Prostate gland (tissue), 2 donors: ENCODE data around the gene AGXT2. TPM values are rescaled to one million over a fixed set of nuclear protein-coding genes. Genes with fewer than 3 reads are reported as not detected.

ENCODE experiments used
- DNase-seq: peaks from one replicate; pipeline ENCODE4 v3.0.0-alpha.2; 2019; ENCODE audit warnings: low spot score
- H3K27ac ChIP-seq, 2 donors: fragments of 200-600 bp; sonication (generic); 2 replicates each; pipeline ENCODE4 v1.5.1; 2017 to 2019
- H3K27me3 ChIP-seq: fragments of 200-600 bp; sonication (generic); replicated peaks from 2 replicates; pipeline ENCODE4 v1.5.1; 2019; ENCODE audit not compliant: insufficient read depth
- H3K36me3 ChIP-seq, 2 donors: fragments of 200-600 bp; sonication (generic); 1 replicate in 1 of 2; 2 replicates in 1 of 2; pipeline versions ENCODE4 v1.5.1 to v1.8.1; 2017 to 2019
- H3K4me1 ChIP-seq: fragments of 200-600 bp; sonication (generic); replicated peaks from 2 replicates; pipeline ENCODE4 v1.5.1; 2019
- H3K4me3 ChIP-seq, 2 donors: fragments of 200-600 bp; sonication (generic); 2 replicates each; pipeline ENCODE4 v1.5.1; 2017 to 2019
- H3K9me3 ChIP-seq: fragments of 200-600 bp; sonication (generic); 2 replicates; pipeline ENCODE4 v1.5.1; 2017
- CTCF ChIP-seq, 4 experiments: fragments of 200-600 bp in 2 of 4; fragments of 450-650 bp in 2 of 4; sonication (generic) in 2 of 4; IDR thresholded peaks; 1 replicate in 3 of 4; 2 replicates in 1 of 4; pipeline ENCODE4 v1.5.1; 2016 to 2019; ENCODE audit warnings: antibody characterized with exemption in 4 of 4, mild to moderate bottlenecking in 2 of 4, moderate library complexity in 2 of 4
- POLR2A ChIP-seq: fragments of 450-650 bp; IDR thresholded peaks from one replicate; pipeline ENCODE4 v1.6.1; 2016; ENCODE audit warnings: antibody characterized with exemption, mild to moderate bottlenecking
- POLR2AphosphoS5 ChIP-seq: sonication (generic); formaldehyde crosslinking; IDR thresholded peaks from one replicate; pipeline ENCODE4 v1.6.1; 2017; ENCODE audit warnings: antibody characterized with exemption
- WGBS: methylation state at CpG from one replicate; pipeline ENCODE4 v1.1.5; 2018; 5-methylcytosine and 5-hydroxymethylcytosine counted together
- intact Hi-C: fragments of 100-400 bp; cut with DNase I; formaldehyde crosslinking; loops from one replicate; pipeline ENCODE4 v1.14.2; 2022
- total RNA-seq, 2 donors: library from RNA; depleted of rRNA; stranded (reverse); fragments of >200 nt; gene quantifications; one replicate each; pipeline ENCODE4 v1.1.0, GENCODE V29; 2016

AGXT2 gene
- total RNA-seq, 2 donors from 2014 or later = not detected

- intact Hi-C loops = no loop called here
- no peaks in the 10 kb centered on the region for H3K9me3 ChIP-seq
- no peaks in the 10 kb centered on the region for H3K36me3 ChIP-seq
- no peak overlapping the region for H3K27ac ChIP-seq
- 76% methylated on average over 3 of the region's 3 CpGs for WGBS
- DNase-seq = no peak
- H3K27me3 ChIP-seq = no peaks in the 10 kb centered on the region
- TF ChIP-seq POLR2A (no peak), CTCF (IDR thresholded peaks at IDR 0.05) (no peak), POLR2AphosphoS5 (no peak)
- no peak overlapping the region for H3K4me3 ChIP-seq
- no peaks in the 10 kb centered on the region for H3K4me1 ChIP-seq
Measured at GRCh38 chr5:35050541-35051126, 2.9 kb upstream of the AGXT2 start.

GRCh38 chr5:35048910-35049309 is 1.2 kb upstream of the AGXT2 start:
- no peak for TF ChIP-seq POLR2AphosphoS5
- no peak for TF ChIP-seq CTCF (IDR thresholded peaks at IDR 0.05)
- TF ChIP-seq POLR2A = no peak
- Histone ChIP-seq H3K27me3 (no peaks in the 10 kb centered on the region), H3K27ac (no peak overlapping the region), H3K4me1 (no peaks in the 10 kb centered on the region), H3K36me3 (no peaks in the 10 kb centered on the region), H3K9me3 (no peaks in the 10 kb centered on the region), H3K4me3 (no peak overlapping the region)
- DNase-seq = no peak
- WGBS = 100% methylated on average over 1 of the region's 1 CpG
- intact Hi-C loops = no loop called here

GRCh38 chr5:35046774-35047173 is 975 bp downstream of the AGXT2 start:
- H3K36me3 ChIP-seq = no peaks in the 10 kb centered on the region
- TF ChIP-seq POLR2AphosphoS5 (no peak), CTCF (IDR thresholded peaks at IDR 0.05) (no peak), POLR2A (no peak)
- H3K4me1 ChIP-seq = no peaks in the 10 kb centered on the region
- no peak overlapping the region for H3K27ac ChIP-seq
- H3K4me3 ChIP-seq = no peak overlapping the region
- no peaks in the 10 kb centered on the region for H3K27me3 ChIP-seq
- WGBS = 84% methylated on average over 4 of the region's 4 CpGs
- intact Hi-C loops = no loop called here
- H3K9me3 ChIP-seq = no peaks in the 10 kb centered on the region
- no peak for DNase-seq

GRCh38 chr5:35045280-35045679 is 2.5 kb downstream of the AGXT2 start:
- no peak for DNase-seq
- no peak for TF ChIP-seq POLR2A
- H3K4me1 ChIP-seq = no peaks in the 10 kb centered on the region
- WGBS = 59% methylated on average over 1 of the region's 1 CpG
- no peak overlapping the region for H3K4me3 ChIP-seq
- no peaks in the 10 kb centered on the region for H3K9me3 ChIP-seq
- no peaks in the 10 kb centered on the region for H3K27me3 ChIP-seq
- H3K36me3 ChIP-seq = no peaks in the 10 kb centered on the region
- H3K27ac ChIP-seq = no peak overlapping the region
- intact Hi-C loops = no loop called here

GRCh38 chr5:35044649-35045048 is 3.1 kb downstream of the AGXT2 start:
- no peaks in the 10 kb centered on the region for H3K27me3 ChIP-seq
- DNase-seq = no peak
- H3K4me3 ChIP-seq = no peak overlapping the region
- H3K9me3 ChIP-seq = no peaks in the 10 kb centered on the region
- H3K36me3 ChIP-seq = no peaks in the 10 kb centered on the region
- H3K4me1 ChIP-seq = no peaks in the 10 kb centered on the region
- 88% methylated on average over 4 of the region's 4 CpGs for WGBS
- no peak for TF ChIP-seq CTCF (IDR thresholded peaks at IDR 0.05)
- TF ChIP-seq POLR2AphosphoS5 = no peak
- TF ChIP-seq POLR2A = no peak
- intact Hi-C loops = no loop called here
- no peak overlapping the region for H3K27ac ChIP-seq
